IMR-90 (cell line): ENCODE data around the gene WNT7A. TPM values are rescaled to one million over a fixed set of nuclear protein-coding genes. Genes with fewer than 3 reads are reported as not detected.

Experiments
- ATAC-seq: fragments of 200-7000 bp; cut with Tn5 transposase; 2 replicates; pipeline ENCODE4 v1.9.1; 2020; ENCODE audit warnings: low read depth, mild to moderate bottlenecking, moderate library complexity
- BruUV-seq: library from RNA; stranded (reverse); fragments of 400-500 nt; replicated peaks from 2 replicates; lab custom pipeline; 2021; lab: Mats Ljungman, UMichigan
- CTCF ChIA-PET: fragments of 300-600 bp; formaldehyde crosslinking; extraction: SDS; loops from one replicate; lab custom pipeline; 2021; ENCODE audit warnings: antibody characterized with exemption; lab: Yijun Ruan, JAX
- POLR2A ChIA-PET: fragments of 300-600 bp; sonication (Branson Sonifier 250); formaldehyde crosslinking; loops from one replicate; lab custom pipeline; 2022; ENCODE audit warnings: antibody characterized with exemption; ENCODE audit not compliant: unreplicated experiment; lab: Charles Lee
- DNase-seq: peaks from one replicate; pipeline ENCODE4 v3.0.0; 2013
- H2AFZ ChIP-seq: replicated peaks from 2 replicates; pipeline ENCODE3; 2013; ENCODE audit warnings: low read length, mild to moderate bottlenecking; ENCODE audit not compliant: poor library complexity
- H2AK5ac ChIP-seq: 2 replicates; pipeline ENCODE4 v1.6.1; 2013; ENCODE audit warnings: low read depth, low read length, inconsistent platforms
- H2AK9ac ChIP-seq: replicated peaks from 2 replicates; pipeline ENCODE3; 2013; ENCODE audit warnings: mild to moderate bottlenecking, low read depth, low read length, moderate library complexity; ENCODE audit not compliant: poor library complexity
- H2BK120ac ChIP-seq: 2 replicates; pipeline ENCODE4 v1.6.1; 2013; ENCODE audit warnings: low read depth, low read length, inconsistent platforms
- H2BK15ac ChIP-seq: 3 replicates; pipeline ENCODE4 v1.6.1; 2013; ENCODE audit warnings: low read depth, low read length, inconsistent platforms
- H2BK20ac ChIP-seq: 2 replicates; pipeline ENCODE4 v1.6.1; 2013; ENCODE audit warnings: low read depth, mild to moderate bottlenecking, inconsistent platforms, low read length, moderate library complexity
- H2BK5ac ChIP-seq: 2 replicates; pipeline ENCODE4 v1.6.1; 2013; ENCODE audit warnings: mild to moderate bottlenecking, low read depth, low read length, inconsistent platforms; ENCODE audit not compliant: poor library complexity, severe bottlenecking
- H3K14ac ChIP-seq: replicated peaks from 2 replicates; pipeline ENCODE4 v1.6.1; 2013; ENCODE audit warnings: low read depth, low read length, inconsistent platforms
- H3K18ac ChIP-seq: 2 replicates; pipeline ENCODE4 v1.6.1; 2013; ENCODE audit warnings: low read depth, low read length, control low read depth
- H3K23ac ChIP-seq: 2 replicates; pipeline ENCODE4 v1.6.1; 2013; ENCODE audit warnings: low read depth, low read length, inconsistent platforms
- H3K27ac ChIP-seq: 2 replicates; pipeline ENCODE4 v1.5.1; 2013; ENCODE audit warnings: mild to moderate bottlenecking, control low read depth, low read length; ENCODE audit not compliant: insufficient read depth
- H3K27me3 ChIP-seq: 2 replicates; pipeline ENCODE4 v1.6.1; 2013; ENCODE audit warnings: low read length; ENCODE audit not compliant: control insufficient read depth, insufficient read depth
- H3K36me3 ChIP-seq: 2 replicates; pipeline ENCODE4 v1.6.1; 2013; ENCODE audit warnings: low read length, mixed read lengths; ENCODE audit not compliant: control insufficient read depth, insufficient read depth
- H3K4ac ChIP-seq: 2 replicates; pipeline ENCODE4 v1.6.1; 2013; ENCODE audit warnings: low read depth, low read length, inconsistent platforms
- H3K4me1 ChIP-seq: 2 replicates; pipeline ENCODE4 v1.6.1; 2013; ENCODE audit warnings: low read length, mixed read lengths; ENCODE audit not compliant: control insufficient read depth, insufficient read depth
- H3K4me2 ChIP-seq: 2 replicates; pipeline ENCODE4 v1.6.1; 2013; ENCODE audit warnings: low read depth, mild to moderate bottlenecking, control low read depth, low read length, moderate library complexity
- H3K4me3 ChIP-seq: 2 replicates; pipeline ENCODE4 v1.5.1; 2013; ENCODE audit warnings: low read depth, mild to moderate bottlenecking, control low read depth, low read length, moderate library complexity; ENCODE audit not compliant: insufficient read depth
- H3K56ac ChIP-seq: 2 replicates; pipeline ENCODE4 v1.6.1; 2013; ENCODE audit warnings: low read length, inconsistent platforms; ENCODE audit not compliant: insufficient read depth; ENCODE audit errors: extremely low read depth
- H3K79me1 ChIP-seq, 2 experiments: 2 replicates each; pipeline ENCODE4 v1.6.1; 2013; ENCODE audit warnings: low read length in 2 of 2, inconsistent platforms in 1 of 2, low read depth in 1 of 2
- H3K9ac ChIP-seq: 2 replicates; pipeline ENCODE4 v1.6.1; 2013; ENCODE audit warnings: low read depth, low read length, control low read depth
- H3K9me1 ChIP-seq: 2 replicates; pipeline ENCODE4 v1.6.1; 2013; ENCODE audit warnings: low read length, inconsistent platforms; ENCODE audit not compliant: insufficient read depth
- H3K9me3 ChIP-seq: 2 replicates; pipeline ENCODE4 v1.6.1; 2013; ENCODE audit warnings: low read length; ENCODE audit not compliant: control insufficient read depth, insufficient read depth
- H4K20me1 ChIP-seq: 2 replicates; pipeline ENCODE4 v1.6.1; 2013; ENCODE audit warnings: low read length, inconsistent platforms; ENCODE audit not compliant: insufficient read depth
- H4K5ac ChIP-seq: 2 replicates; pipeline ENCODE4 v1.6.1; 2013; ENCODE audit warnings: mild to moderate bottlenecking, low read depth, low read length, control low read depth
- H4K8ac ChIP-seq, 2 experiments: 2 replicates each; pipeline ENCODE4 v1.6.1; 2013; ENCODE audit warnings: low read depth in 2 of 2, low read length in 2 of 2, control low read depth in 1 of 2, inconsistent platforms in 1 of 2
- H4K91ac ChIP-seq: 2 replicates; pipeline ENCODE4 v1.6.1; 2013; ENCODE audit warnings: low read depth, low read length, inconsistent platforms; ENCODE audit not compliant: insufficient read depth
- MXI1 ChIP-seq: IDR thresholded peaks from 2 replicates; pipeline ENCODE4 v1.6.1; 2012; ENCODE audit warnings: low read depth, mild to moderate bottlenecking, low read length, moderate library complexity, borderline replicate concordance
- WGBS, 2 experiments: methylation state at CpG; one replicate each; pipeline versions ENCODE4 v1.1.5 to v1.1.7; 2013; ENCODE audit warnings: missing lambda C conversion rate in 2 of 2; ENCODE audit not compliant: insufficient read length in 1 of 2; ENCODE audit errors: extremely low coverage in 2 of 2; 5-methylcytosine and 5-hydroxymethylcytosine counted together
- dilution Hi-C: fragments of 300-500 bp; cut with HindIII; formaldehyde crosslinking; loops from one replicate; pipeline ENCODE4 v1.14.3; 2018; ENCODE audit warnings: low sequenced_read_pairs; ENCODE audit not compliant: unreplicated experiment
- in situ Hi-C: fragments of 300-500 bp; cut with MboI; formaldehyde crosslinking; loops from 3 replicates; pipeline ENCODE4 v1.14.3; 2019; ENCODE audit warnings: low sequenced_read_pairs, inconsistent platforms, mixed read lengths
- intact Hi-C: fragments of 100-400 bp; cut with micrococcal nuclease; formaldehyde crosslinking; loops from 2 replicates; pipeline ENCODE4 v1.10.0; 2022
- polyA plus RNA-seq, 3 experiments: library from polyadenylated mRNA; depleted of rRNA; stranded (reverse); fragments of >200 nt; gene quantifications; 2 replicates each; pipeline ENCODE4 v1.2.3, GENCODE V29; 2012; ENCODE audit warnings: low replicate concordance in 1 of 3
- total RNA-seq: library from RNA; depleted of rRNA; stranded (reverse); fragments of >200 nt; gene quantifications from 2 replicates; pipeline ENCODE4 v1.2.3, GENCODE V29; 2012

Gene WNT7A
- total and polyA plus RNA-seq, 2 of the 4 experiments (the other 2 are of a cell fraction) = not detected

- Histone ChIP-seq H3K79me1 (no peaks in the 10 kb centered on the region), H3K23ac (no peak overlapping the region), H2BK15ac (no peak overlapping the region), H3K9ac (no peak overlapping the region), H3K9me1 (no peaks in the 10 kb centered on the region), H4K91ac (no peak overlapping the region), H4K5ac (no peak overlapping the region), H3K4ac (no peak overlapping the region), H2BK120ac (no peak overlapping the region), H2AK9ac (no peak overlapping the region), H2AFZ (no peak overlapping the region), H4K20me1 (no peaks in the 10 kb centered on the region), H3K4me1 (no peaks in the 10 kb centered on the region), H3K4me3 (no peak overlapping the region), H3K27ac (no peak overlapping the region), H3K56ac (no peak overlapping the region), H3K18ac (no peak overlapping the region), H3K4me2 (no peak overlapping the region), H4K8ac (no peak overlapping the region), H3K14ac (no peak overlapping the region), H2AK5ac (no peak overlapping the region), H2BK5ac (no peak overlapping the region), H3K9me3 (peaks cover 10% of the 10 kb centered on the region), H3K36me3 (no peaks in the 10 kb centered on the region), H3K27me3 (no peaks in the 10 kb centered on the region), H2BK20ac (no peak overlapping the region)
- POLR2A ChIA-PET = no interaction called here
- BruUV-seq = no TSS peak
- ATAC-seq (no peak), DNase-seq (no peak)
- CTCF ChIA-PET = no interaction called here
- TF ChIP-seq MXI1 = no peak
- dilution Hi-C loops = no loop called here
- no CpG with 5 or more reads among the region's 4 CpGs for WGBS, 2 experiments
- intact Hi-C loops = no loop called here
- in situ Hi-C loops = no loop called here
These were observed 103.4 kb downstream of the WNT7A start for GRCh38 chr3:13776253-13777050.
